Smooth muscle cell (in vitro differentiated cells): ENCODE results near the gene MGAT5. TPM values are rescaled to one million over a fixed set of nuclear protein-coding genes. Genes with fewer than 3 reads are reported as not detected.

Experiments used
- DNase-seq: peaks from one replicate; lab custom pipeline; 2025; ENCODE audit not compliant: unreplicated experiment; lab: John Stamatoyannopoulos, UW
- H2AFZ ChIP-seq: fragments of 200-600 bp; sonication (generic); 2 replicates; pipeline ENCODE4 v1.6.0; 2016; ENCODE audit warnings: antibody characterized with exemption, low read depth, mild to moderate bottlenecking
- H3F3A ChIP-seq: fragments of 200-600 bp; sonication (generic); 2 replicates; pipeline ENCODE4 v1.6.0; 2017; ENCODE audit warnings: antibody characterized with exemption, low read depth
- H3K27ac ChIP-seq: fragments of 200-600 bp; sonication (generic); 2 replicates; pipeline ENCODE4 v1.5.1; 2016; ENCODE audit warnings: low read depth, mild to moderate bottlenecking
- H3K27me3 ChIP-seq: fragments of 200-600 bp; sonication (generic); 2 replicates; pipeline ENCODE4 v1.6.1; 2016; ENCODE audit warnings: low read depth, mild to moderate bottlenecking
- H3K36me3 ChIP-seq: fragments of 200-600 bp; sonication (generic); 2 replicates; pipeline ENCODE4 v1.5.1; 2016; ENCODE audit warnings: low read depth
- H3K4me1 ChIP-seq: fragments of 200-600 bp; sonication (generic); 2 replicates; pipeline ENCODE4 v1.5.1; 2016; ENCODE audit warnings: low read depth
- H3K4me2 ChIP-seq: fragments of 200-600 bp; sonication (generic); 2 replicates; pipeline ENCODE4 v1.6.0; 2016; ENCODE audit warnings: mild to moderate bottlenecking
- H3K4me3 ChIP-seq: fragments of 200-600 bp; sonication (generic); 2 replicates; pipeline ENCODE4 v1.5.1; 2016; ENCODE audit warnings: mild to moderate bottlenecking
- H3K79me2 ChIP-seq: fragments of 200-600 bp; sonication (generic); 2 replicates; pipeline ENCODE4 v1.6.0; 2016; ENCODE audit warnings: low read depth, mild to moderate bottlenecking
- H3K9ac ChIP-seq: fragments of 200-600 bp; sonication (generic); 2 replicates; pipeline ENCODE4 v1.6.0; 2016; ENCODE audit warnings: low read depth
- H3K9me3 ChIP-seq: fragments of 200-600 bp; sonication (generic); replicated peaks from 2 replicates; pipeline ENCODE4 v1.5.1; 2016; ENCODE audit warnings: low read depth
- H4K20me1 ChIP-seq: fragments of 200-600 bp; sonication (generic); 2 replicates; pipeline ENCODE4 v1.6.0; 2016; ENCODE audit warnings: low read depth
- WGBS: methylation state at CpG from one replicate; pipeline ENCODE4 v1.1.7; 2016; ENCODE audit warnings: low lambda C conversion rate; 5-methylcytosine and 5-hydroxymethylcytosine counted together
- polyA plus RNA-seq: library from polyadenylated mRNA; unstranded; fragments of >200 nt; fragmentation: Nextera tagmentation; extraction: Ambion mirVana; gene quantifications from 2 replicates; pipeline ENCODE4 v1.2.1, GENCODE V29; 2016
- total RNA-seq: library from RNA; depleted of rRNA; stranded (reverse); fragments of >200 nt; gene quantifications from 2 replicates; pipeline ENCODE4 v1.2.3, GENCODE V29; 2014
- TF ChIP-seq, protein P1 (sequence below): fragments of 200-600 bp; sonication (generic); IDR thresholded peaks from 2 replicates; pipeline ENCODE4 v1.5.1; 2017; ENCODE audit warnings: borderline replicate concordance, mild to moderate bottlenecking, antibody characterized with exemption; ENCODE audit not compliant: insufficient read depth, poor library complexity, severe bottlenecking

Gene MGAT5
- total and polyA plus RNA-seq, 2 experiments from 2014 or later, result 4.5 to 33.8 TPM

DNA sequence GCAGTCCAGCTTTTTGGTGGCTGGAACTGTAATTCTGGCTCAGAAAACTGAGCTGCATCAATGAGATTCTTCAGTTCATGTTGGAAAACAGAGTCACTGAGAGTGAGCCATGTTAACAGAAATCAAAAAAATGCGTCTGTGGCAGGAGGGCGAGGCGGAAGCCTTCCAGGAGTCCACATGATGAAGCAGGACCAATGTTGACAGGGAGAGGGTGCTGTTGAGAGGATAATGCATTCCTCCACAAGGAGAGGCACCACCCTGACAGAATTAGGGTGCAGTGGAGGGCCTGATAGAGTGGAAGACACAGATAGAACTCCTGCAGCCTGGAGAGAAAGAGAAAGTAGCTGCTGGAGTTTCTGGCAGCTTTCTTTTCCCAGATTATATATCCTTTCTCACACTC, 111.5 kb downstream of the MGAT5 start:
- Histone ChIP-seq H3K27me3 (no peaks in the 10 kb centered on the region), H2AFZ (no peak overlapping the region), H3K79me2 (no peaks in the 10 kb centered on the region), H3F3A (peaks cover 3% of the 10 kb centered on the region), H3K4me1 (no peaks in the 10 kb centered on the region), H3K27ac (no peak overlapping the region), H3K4me3 (no peak overlapping the region), H3K36me3 (no peaks in the 10 kb centered on the region), H4K20me1 (no peaks in the 10 kb centered on the region), H3K4me2 (no peak overlapping the region), H3K9ac (no peak overlapping the region), H3K9me3 (no peaks in the 10 kb centered on the region)
- TF ChIP-seq, protein P1, sequence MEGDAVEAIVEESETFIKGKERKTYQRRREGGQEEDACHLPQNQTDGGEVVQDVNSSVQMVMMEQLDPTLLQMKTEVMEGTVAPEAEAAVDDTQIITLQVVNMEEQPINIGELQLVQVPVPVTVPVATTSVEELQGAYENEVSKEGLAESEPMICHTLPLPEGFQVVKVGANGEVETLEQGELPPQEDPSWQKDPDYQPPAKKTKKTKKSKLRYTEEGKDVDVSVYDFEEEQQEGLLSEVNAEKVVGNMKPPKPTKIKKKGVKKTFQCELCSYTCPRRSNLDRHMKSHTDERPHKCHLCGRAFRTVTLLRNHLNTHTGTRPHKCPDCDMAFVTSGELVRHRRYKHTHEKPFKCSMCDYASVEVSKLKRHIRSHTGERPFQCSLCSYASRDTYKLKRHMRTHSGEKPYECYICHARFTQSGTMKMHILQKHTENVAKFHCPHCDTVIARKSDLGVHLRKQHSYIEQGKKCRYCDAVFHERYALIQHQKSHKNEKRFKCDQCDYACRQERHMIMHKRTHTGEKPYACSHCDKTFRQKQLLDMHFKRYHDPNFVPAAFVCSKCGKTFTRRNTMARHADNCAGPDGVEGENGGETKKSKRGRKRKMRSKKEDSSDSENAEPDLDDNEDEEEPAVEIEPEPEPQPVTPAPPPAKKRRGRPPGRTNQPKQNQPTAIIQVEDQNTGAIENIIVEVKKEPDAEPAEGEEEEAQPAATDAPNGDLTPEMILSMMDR, result no peak
- 80% methylated on average over 3 of the region's 3 CpGs for WGBS
- DNase-seq, result no peak

DNA sequence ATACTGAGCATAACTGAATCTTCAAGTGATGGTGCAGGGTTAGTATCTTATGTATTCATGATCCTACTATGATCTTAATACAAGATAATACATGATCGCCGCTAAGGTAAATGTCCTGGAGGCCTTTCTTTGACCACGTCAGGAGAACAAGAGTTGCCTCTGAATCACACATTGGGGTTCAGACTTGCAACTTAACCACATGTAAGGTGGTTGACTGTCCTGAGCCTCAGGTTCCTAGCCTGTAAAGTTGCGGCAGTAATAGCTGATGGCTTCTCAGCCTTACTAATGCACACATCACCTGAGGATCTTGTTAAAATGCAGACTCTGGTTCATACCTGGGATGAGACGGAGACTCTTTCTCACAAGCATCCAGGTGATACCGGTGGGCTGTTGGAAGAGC, 112.5 kb downstream of the MGAT5 start:
- 96% methylated on average over 6 of the region's 6 CpGs for WGBS
- Histone ChIP-seq H3K4me2 (no peak overlapping the region), H2AFZ (no peak overlapping the region), H3K9ac (no peak overlapping the region), H3F3A (peaks cover 3% of the 10 kb centered on the region), H3K9me3 (no peaks in the 10 kb centered on the region), H3K27ac (no peak overlapping the region), H4K20me1 (no peaks in the 10 kb centered on the region), H3K36me3 (no peaks in the 10 kb centered on the region), H3K4me3 (no peak overlapping the region), H3K4me1 (no peaks in the 10 kb centered on the region), H3K79me2 (no peaks in the 10 kb centered on the region), H3K27me3 (no peaks in the 10 kb centered on the region)
- TF ChIP-seq, protein P1, result no peak
- no peak for DNase-seq

GRCh38 chr2:134367213-134367612, 113.3 kb downstream of the MGAT5 start:
- DNase-seq, result no peak
- no peaks in the 10 kb centered on the region for H4K20me1 ChIP-seq
- H3F3A ChIP-seq, result peaks cover 7% of the 10 kb centered on the region
- no peak overlapping the region for H3K27ac ChIP-seq
- H3K9me3 ChIP-seq, result no peaks in the 10 kb centered on the region
- H3K4me1 ChIP-seq, result no peaks in the 10 kb centered on the region
- H3K4me3 ChIP-seq, result no peak overlapping the region
- H3K27me3 ChIP-seq, result no peaks in the 10 kb centered on the region
- no peak overlapping the region for H2AFZ ChIP-seq
- H3K9ac ChIP-seq, result no peak overlapping the region
- TF ChIP-seq, protein P1, result no peak
- WGBS, result 67% methylated on average over 2 of the region's 2 CpGs
- H3K36me3 ChIP-seq, result no peaks in the 10 kb centered on the region
- no peak overlapping the region for H3K4me2 ChIP-seq
- H3K79me2 ChIP-seq, result no peaks in the 10 kb centered on the region

- H2AFZ ChIP-seq, result no peak overlapping the region
- H3K4me1 ChIP-seq, result peaks cover 5% of the 10 kb centered on the region
- DNase-seq, result no peak
- no peaks in the 10 kb centered on the region for H3K79me2 ChIP-seq
- no peaks in the 10 kb centered on the region for H4K20me1 ChIP-seq
- H3K27me3 ChIP-seq, result no peaks in the 10 kb centered on the region
- no peak overlapping the region for H3K4me3 ChIP-seq
- WGBS, result 23% methylated on average over 6 of the region's 6 CpGs
- no peak overlapping the region for H3K9ac ChIP-seq
- H3F3A ChIP-seq, result peaks cover 16% of the 10 kb centered on the region
- no peaks in the 10 kb centered on the region for H3K9me3 ChIP-seq
- H3K27ac ChIP-seq, result peak overlapping the region; percentile 22
- TF ChIP-seq, protein P1, result no peak
- H3K4me2 ChIP-seq, result peak overlapping the region; percentile 53
- H3K36me3 ChIP-seq, result no peaks in the 10 kb centered on the region
Measured at GRCh38 chr2:134368009-134368817, 114.3 kb downstream of the MGAT5 start.
